ENCODE results near the gene CALU.

GRCh38 chr7:128727239-128727638 is 11.9 kb upstream of the CALU start:
- TF ChIP-seq CTCF (IDR thresholded peaks at IDR 0.05) (no peak), EP300 (IDR thresholded peaks at IDR 0.05; ENCODE audit: low read depth) (no peak)
